GM19043 (cell line): ENCODE results near the gene TNFRSF4.
"Not testable (repeated sequence)": the region's sequence is repeated elsewhere in the genome, so short reads cannot be mapped to it uniquely, and the experiment has no call there.

Source experiments
- ATAC-seq: cut with Tn5 transposase; IDR thresholded peaks from one replicate; pipeline ENCODE4 v1.9.1; 2021; ENCODE audit warnings: low read depth; ENCODE audit not compliant: unreplicated experiment

TNFRSF4 gene

GRCh38 chr1:1185101-1185765 is 28.7 kb downstream of the TNFRSF4 start:
- ATAC-seq, result no peak

- ATAC-seq, result no peak
These were observed 29.8 kb downstream of the TNFRSF4 start for GRCh38 chr1:1183833-1184775.

GRCh38 chr1:1183221-1183747 is 30.7 kb downstream of the TNFRSF4 start:
- ATAC-seq, result no peak

- no peak for ATAC-seq
These were observed 31.3 kb downstream of the TNFRSF4 start for GRCh38 chr1:1182491-1183220.

GRCh38 chr1:1181938-1182410 is 32.0 kb downstream of the TNFRSF4 start:
- ATAC-seq, result no peak

GRCh38 chr1:1181129-1181937 is 32.6 kb downstream of the TNFRSF4 start:
- ATAC-seq, result no peak

- ATAC-seq, result no peak
These were observed 33.7 kb downstream of the TNFRSF4 start for GRCh38 chr1:1179983-1180861.

GRCh38 chr1:1179346-1179982 is 34.5 kb downstream of the TNFRSF4 start:
- ATAC-seq, result no peak

- no peak for ATAC-seq
These were observed 35.1 kb downstream of the TNFRSF4 start for GRCh38 chr1:1178794-1179331.

GRCh38 chr1:1177452-1178206 is 36.3 kb downstream of the TNFRSF4 start:
- ATAC-seq, result no peak

- ATAC-seq, result no peak
These were observed 37.0 kb downstream of the TNFRSF4 start for GRCh38 chr1:1176931-1177330.

GRCh38 chr1:1176063-1176761 is 37.7 kb downstream of the TNFRSF4 start:
- ATAC-seq, result not testable (repeated sequence)

- ATAC-seq, result no peak
These were observed 38.5 kb downstream of the TNFRSF4 start for GRCh38 chr1:1175221-1176062.

GRCh38 chr1:1173793-1174415 is 40.0 kb downstream of the TNFRSF4 start, which contains the start of gene TTLL10:
TSS of gene TTLL10 (plus strand) at chr1:1173880. CDS start at chr1:1179216, 5,336 bp downstream.
- ATAC-seq, result no peak

GRCh38 chr1:1173061-1173792 is 40.7 kb downstream of the TNFRSF4 start:
- ATAC-seq, result no peak
